A549 (cell line): ENCODE results near the gene STT3B.

Source experiments
- CTCF ChIP-seq: fragments of >200 bp; sonication (Bioruptor Twin); formaldehyde crosslinking; IDR thresholded peaks from 3 replicates; pipeline ENCODE4 v1.5.1; 2016
- EP300 ChIP-seq, 2 experiments: fragments of >200 bp; sonication (Bioruptor Twin); formaldehyde crosslinking; IDR thresholded peaks; 2 replicates in 1 of 2; 3 replicates in 1 of 2; pipeline ENCODE4 v1.6.1; 2016 to 2017
- NFE2L2 ChIP-seq: fragments of 150-350 bp; conservative IDR thresholded peaks from 2 replicates; pipeline ENCODE4 v1.6.1; 2014; ENCODE audit warnings: low read length
- POLR2A ChIP-seq: IDR thresholded peaks from 2 replicates; pipeline ENCODE4 v1.6.1; 2012; ENCODE audit warnings: mild to moderate bottlenecking, low read length
- POLR2AphosphoS2 ChIP-seq: conservative IDR thresholded peaks from 2 replicates; pipeline ENCODE4 v1.6.1; 2012; ENCODE audit warnings: low read length, improper control_type of control experiment, inconsistent platforms
- RAD21 ChIP-seq, 2 experiments: fragments of >200 bp in 1 of 2; sonication (Bioruptor Twin) in 1 of 2; formaldehyde crosslinking in 1 of 2; IDR thresholded peaks in 1 of 2; conservative IDR thresholded peaks in 1 of 2; 2 replicates in 1 of 2; 3 replicates in 1 of 2; pipeline ENCODE4 v1.6.1; 2012 to 2018; ENCODE audit warnings: inconsistent platforms in 1 of 2
- ZFP36 ChIP-seq: fragments of 450-650 bp; IDR thresholded peaks from 2 replicates; pipeline ENCODE4 v1.6.1; 2014; ENCODE audit warnings: borderline replicate concordance; ENCODE audit not compliant: partially characterized antibody
- TF ChIP-seq, protein P1 (sequence below): fragments of 450-650 bp; IDR thresholded peaks from 2 replicates; pipeline ENCODE4 v1.6.1; 2014; ENCODE audit warnings: antibody characterized with exemption

GRCh38 chr3:31529421-31529820 is 3.3 kb upstream of the STT3B start:
- TF ChIP-seq CTCF = no peak
- TF ChIP-seq POLR2AphosphoS2 = no peak
- TF ChIP-seq NFE2L2 = no peak
- TF ChIP-seq EP300 (IDR thresholded peaks at IDR 0.05) = no peak
- TF ChIP-seq POLR2A = no peak
- TF ChIP-seq RAD21 (conservative IDR thresholded peaks at IDR 0.05 in 1 of 2, IDR thresholded peaks at IDR 0.05 in 1 of 2) = no peak
- no peak for TF ChIP-seq ZFP36
- TF ChIP-seq, protein P1, sequence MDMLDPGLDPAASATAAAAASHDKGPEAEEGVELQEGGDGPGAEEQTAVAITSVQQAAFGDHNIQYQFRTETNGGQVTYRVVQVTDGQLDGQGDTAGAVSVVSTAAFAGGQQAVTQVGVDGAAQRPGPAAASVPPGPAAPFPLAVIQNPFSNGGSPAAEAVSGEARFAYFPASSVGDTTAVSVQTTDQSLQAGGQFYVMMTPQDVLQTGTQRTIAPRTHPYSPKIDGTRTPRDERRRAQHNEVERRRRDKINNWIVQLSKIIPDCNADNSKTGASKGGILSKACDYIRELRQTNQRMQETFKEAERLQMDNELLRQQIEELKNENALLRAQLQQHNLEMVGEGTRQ = no peak
